ENCODE measurements around the gene CKM.
"Not testable (repeated sequence)": the region's sequence is repeated elsewhere in the genome, so short reads cannot be mapped to it uniquely, and the experiment has no call there.

The CKM gene

GRCh38 chr19:45315304-45315703 lies 7.4 kb downstream of the CKM start:
- DNase-seq = no peak

GRCh38 chr19:45314708-45315245 lies 7.9 kb downstream of the CKM start:
- no peak for DNase-seq

GRCh38 chr19:45312285-45312684 lies 10.4 kb downstream of the CKM start:
- DNase-seq = not testable (repeated sequence)

- peak; percentile 34 to 50 (median 42) for DNase-seq
These were observed 11.1 kb downstream of the CKM start for GRCh38 chr19:45311621-45312020.

- DNase-seq = not testable (repeated sequence)
These were observed 13.4 kb downstream of the CKM start for GRCh38 chr19:45309322-45309721.

GRCh38 chr19:45307361-45307760 lies 15.3 kb downstream of the CKM start:
- DNase-seq = no peak

- no peak for DNase-seq
These were observed 16.1 kb downstream of the CKM start for GRCh38 chr19:45306518-45307027.

GRCh38 chr19:45306040-45306439 lies 16.6 kb downstream of the CKM start:
- DNase-seq = no peak

GRCh38 chr19:45305421-45305820 lies 17.3 kb downstream of the CKM start:
- no peak for DNase-seq

GRCh38 chr19:45305007-45305406 lies 17.7 kb downstream of the CKM start:
- no peak for DNase-seq

GRCh38 chr19:45304141-45304926 lies 18.3 kb downstream of the CKM start:
- no peak for DNase-seq

- no peak for DNase-seq
These were observed 19.2 kb downstream of the CKM start for GRCh38 chr19:45303269-45304060.

GRCh38 chr19:45302416-45302815 lies 20.3 kb downstream of the CKM start:
- no peak for DNase-seq

- DNase-seq = no peak
These were observed 23.0 kb downstream of the CKM start for GRCh38 chr19:45299719-45300118.

GRCh38 chr19:45298264-45298663 lies 24.4 kb downstream of the CKM start:
- DNase-seq = no peak

- DNase-seq = no peak
These were observed 25.0 kb downstream of the CKM start for GRCh38 chr19:45297674-45298073.

GRCh38 chr19:45296355-45296754 lies 26.3 kb downstream of the CKM start:
- DNase-seq = peak; percentile 59 to 76 (median 64)

GRCh38 chr19:45295873-45296272 lies 26.8 kb downstream of the CKM start:
- DNase-seq = no peak

- DNase-seq = no peak
These were observed 28.2 kb downstream of the CKM start for GRCh38 chr19:45294291-45295029.

GRCh38 chr19:45293682-45294081 lies 29.0 kb downstream of the CKM start:
- DNase-seq = no peak

- DNase-seq = no peak
These were observed 30.8 kb downstream of the CKM start for GRCh38 chr19:45291834-45292233.

- no peak for DNase-seq
These were observed 32.2 kb downstream of the CKM start for GRCh38 chr19:45290381-45290931.
